Measurements from ENCODE around the gene DCT. TPM values are rescaled to one million over a fixed set of nuclear protein-coding genes. Genes with fewer than 3 reads are reported as not detected.
"Not testable (repeated sequence)": the region's sequence is repeated elsewhere in the genome, so short reads cannot be mapped to it uniquely, and the experiment has no call there.

Gene DCT
- total RNA-seq (0.44 TPM), polyA plus RNA-seq (under 1 TPM in 2 of 4 donors, not detected in 2; 0.08 to 0.10 TPM)

DNA sequence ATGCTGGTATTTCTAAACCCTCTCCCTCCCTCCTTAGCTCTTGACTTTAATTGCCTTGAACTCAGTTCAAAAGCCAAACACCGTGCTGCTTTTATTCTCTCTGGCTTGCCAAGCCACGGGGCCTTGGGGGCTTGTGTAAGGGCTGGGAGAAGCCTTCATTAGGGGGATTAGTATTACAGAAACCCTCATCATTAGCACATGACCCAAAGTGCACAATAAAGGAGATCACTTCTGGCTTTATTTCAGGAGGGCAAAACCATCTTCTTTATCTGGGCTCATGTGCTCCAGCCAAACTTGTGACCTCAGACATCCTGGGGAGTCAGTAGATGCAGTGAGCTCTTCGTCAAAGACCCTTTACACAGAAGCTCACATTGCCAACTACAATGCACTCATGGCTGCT lies at the start of gene DCT:
TSS of gene DCT (minus strand) at position 67 of the 400 bp plus-strand sequence. CDS start 427 bp downstream, outside the sequence.
- H3K27ac ChIP-seq (ENCODE audit: insufficient read depth, low read length, poor library complexity, severe bottlenecking) = no peak within 1 kb of the TSS
- peak within 1 kb of the TSS in 1 of 3 donors; percentile 28 for H3K27ac Mint-ChIP-seq
- peaks cover 0 to 2% (median 0%) of the 10 kb centered on the region in 4 donors for H3K4me1 Mint-ChIP-seq

DNA sequence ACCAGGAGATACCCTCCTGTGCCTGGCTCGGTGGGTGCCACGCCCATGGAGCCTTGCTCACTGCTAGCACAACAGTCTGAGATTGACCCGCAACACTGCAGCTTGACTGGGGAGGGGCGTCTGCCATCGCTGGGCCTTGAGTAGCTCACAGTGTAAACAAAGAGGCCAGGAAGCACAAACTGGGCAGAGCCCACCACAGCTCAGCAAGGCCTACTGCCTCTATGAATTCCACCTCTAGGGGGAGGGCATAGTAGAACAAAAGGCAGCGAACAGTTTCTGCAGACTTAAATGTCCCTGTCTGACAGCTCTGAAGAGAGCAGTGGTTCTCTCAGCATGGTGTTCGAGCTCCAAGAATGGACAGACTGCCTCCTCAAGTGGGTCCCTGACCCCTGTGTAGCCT lies 47.5 kb upstream of the DCT start:
- peaks cover 0 to 13% (median 2%) of the 10 kb centered on the region in 4 donors for H3K4me1 Mint-ChIP-seq
- not testable (repeated sequence) for H3K27me3 Mint-ChIP-seq; H3K27ac Mint-ChIP-seq; ATAC-seq (ENCODE audit: low read depth in 2 of 2); DNase-seq; H3K4me3 Mint-ChIP-seq; H3K36me3 ChIP-seq (ENCODE audit: control insufficient read depth, insufficient read depth, low read length); H3K27me3 ChIP-seq (ENCODE audit: control insufficient read depth, insufficient read depth, low read length); H3K4me3 ChIP-seq (ENCODE audit: low read depth, low read length); H3K4me1 ChIP-seq (ENCODE audit: control insufficient read depth, insufficient read depth, low read length, poor library complexity, severe bottlenecking); H3K27ac ChIP-seq (ENCODE audit: insufficient read depth, low read length, poor library complexity, severe bottlenecking); H3K9me3 ChIP-seq (ENCODE audit: control insufficient read depth in 2 of 2, low read length in 2 of 2)
- H3K9me3 Mint-ChIP-seq = peaks cover 0 to 10% (median 3%) of the 10 kb centered on the region in 7 donors
- peaks cover 13% of the 10 kb centered on the region for H3K36me3 Mint-ChIP-seq

More for the DNA sequence above, at the start of gene DCT:
- Mint-ChIP-seq H3K4me3 (no peak within 1 kb of the TSS), H3K36me3 (no peaks in the 10 kb centered on the region), H3K27me3 (no peaks in the 10 kb centered on the region), H3K9me3 (peaks cover 0 to 7% (median 0%) of the 10 kb centered on the region in 7 donors)
- Histone ChIP-seq H3K36me3 (ENCODE audit: control insufficient read depth, insufficient read depth, low read length) (no peaks in the 10 kb centered on the region), H3K4me3 (ENCODE audit: low read depth, low read length) (no peak within 1 kb of the TSS), H3K27me3 (ENCODE audit: control insufficient read depth, insufficient read depth, low read length) (no peaks in the 10 kb centered on the region), H3K4me1 (ENCODE audit: control insufficient read depth, insufficient read depth, low read length, poor library complexity, severe bottlenecking) (no peaks in the 10 kb centered on the region), H3K9me3 (ENCODE audit: control insufficient read depth in 2 of 2, low read length in 2 of 2) (no peaks in the 10 kb centered on the region)
- DNase-seq (no peak), ATAC-seq (ENCODE audit: low read depth in 2 of 2) (no peak)

DNA sequence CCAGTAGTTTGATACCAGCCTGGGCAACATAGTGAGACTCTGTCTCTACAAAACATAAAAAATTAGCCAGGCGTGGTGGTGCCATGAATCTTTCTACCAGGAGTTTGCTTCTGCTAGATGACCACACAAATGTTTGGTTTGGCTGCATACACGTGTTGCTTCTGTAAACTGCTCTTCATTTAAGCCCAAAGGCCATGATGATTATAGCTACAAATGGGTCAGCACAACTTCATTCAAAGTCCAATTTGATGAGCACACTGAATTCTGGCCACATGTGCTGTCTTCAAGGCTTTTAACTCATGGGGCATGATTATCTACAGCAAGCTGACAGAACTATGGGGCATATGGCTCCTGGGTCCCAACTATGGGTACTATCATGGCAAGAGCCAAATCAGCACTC lies 46.3 kb upstream of the DCT start:
- ATAC-seq (ENCODE audit: low read depth in 2 of 2) = no peak

DNA sequence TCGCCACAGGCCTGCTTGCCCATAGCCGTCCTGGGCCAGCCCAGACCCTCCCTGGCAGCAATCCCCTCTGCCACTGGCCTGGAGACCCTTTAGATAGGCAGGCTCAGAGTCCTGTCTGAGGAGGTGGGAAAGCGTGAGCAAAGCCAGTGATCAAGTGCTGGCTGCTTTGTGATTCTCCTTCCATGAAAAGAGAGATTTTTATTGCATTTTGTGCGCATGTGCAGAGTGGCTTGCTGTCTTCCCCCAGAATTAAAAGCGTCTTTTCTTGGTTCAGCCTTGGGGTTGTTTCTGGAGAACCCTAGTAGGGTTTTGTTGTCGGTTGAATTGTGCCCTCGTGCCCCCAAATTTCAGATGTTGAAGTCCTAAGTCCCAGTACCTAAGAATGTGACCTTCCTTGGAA lies 44.9 kb upstream of the DCT start:
- H3K27me3 Mint-ChIP-seq = peaks cover 4% of the 10 kb centered on the region
- Histone ChIP-seq H3K4me3 (ENCODE audit: low read depth, low read length) (no peak overlapping the region), H3K9me3 (ENCODE audit: control insufficient read depth in 2 of 2, low read length in 2 of 2) (no peaks in the 10 kb centered on the region), H3K4me1 (ENCODE audit: control insufficient read depth, insufficient read depth, low read length, poor library complexity, severe bottlenecking) (no peaks in the 10 kb centered on the region), H3K27me3 (ENCODE audit: control insufficient read depth, insufficient read depth, low read length) (no peaks in the 10 kb centered on the region), H3K36me3 (ENCODE audit: control insufficient read depth, insufficient read depth, low read length) (no peaks in the 10 kb centered on the region), H3K27ac (ENCODE audit: insufficient read depth, low read length, poor library complexity, severe bottlenecking) (no peak overlapping the region)
- peaks cover 0 to 11% (median 0%) of the 10 kb centered on the region in 4 donors for H3K4me1 Mint-ChIP-seq
- DNase-seq = no peak
- H3K9me3 Mint-ChIP-seq = peaks cover 0 to 6% (median 1%) of the 10 kb centered on the region in 7 donors
- ATAC-seq (ENCODE audit: low read depth in 2 of 2) = no peak
- H3K36me3 Mint-ChIP-seq = peaks cover 7% of the 10 kb centered on the region
- H3K4me3 Mint-ChIP-seq = no peak overlapping the region
- H3K27ac Mint-ChIP-seq = no peak overlapping the region

More for the DNA sequence above, 46.3 kb upstream of the DCT start:
- no peaks in the 10 kb centered on the region for H3K9me3 ChIP-seq (ENCODE audit: control insufficient read depth in 2 of 2, low read length in 2 of 2)
- Mint-ChIP-seq H3K9me3 (peaks cover 0 to 8% (median 1%) of the 10 kb centered on the region in 7 donors), H3K27me3 (peaks cover 4% of the 10 kb centered on the region), H3K4me1 (peaks cover 0 to 13% (median 0%) of the 10 kb centered on the region in 4 donors), H3K4me3 (no peak overlapping the region), H3K27ac (no peak overlapping the region), H3K36me3 (peaks cover 9% of the 10 kb centered on the region)
- H3K4me1 ChIP-seq (ENCODE audit: control insufficient read depth, insufficient read depth, low read length, poor library complexity, severe bottlenecking) = no peaks in the 10 kb centered on the region
- H3K27ac ChIP-seq (ENCODE audit: insufficient read depth, low read length, poor library complexity, severe bottlenecking) = no peak overlapping the region
- DNase-seq = no peak
- H3K27me3 ChIP-seq (ENCODE audit: control insufficient read depth, insufficient read depth, low read length) = no peaks in the 10 kb centered on the region
- no peak overlapping the region for H3K4me3 ChIP-seq (ENCODE audit: low read depth, low read length)
- H3K36me3 ChIP-seq (ENCODE audit: control insufficient read depth, insufficient read depth, low read length) = no peaks in the 10 kb centered on the region

DNA sequence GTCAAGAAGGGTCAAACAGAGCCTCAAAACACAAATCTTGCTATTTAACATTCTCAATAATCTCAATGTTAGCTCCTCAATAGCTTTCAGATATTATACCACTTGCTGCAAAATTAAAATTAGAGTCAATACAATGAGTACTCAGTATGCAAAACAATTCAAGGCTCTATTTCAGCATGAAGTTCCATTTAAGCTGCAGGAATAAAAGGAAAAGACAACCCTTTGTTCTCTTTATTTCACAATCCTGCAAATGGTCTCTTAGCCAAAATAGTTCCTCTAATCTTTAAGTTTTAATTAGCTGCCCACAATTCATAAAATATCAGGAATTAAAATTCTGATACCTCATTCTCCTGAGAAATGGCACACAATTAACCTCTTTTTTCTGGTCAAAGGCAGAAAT lies 40.5 kb upstream of the DCT start:
- DNase-seq (no peak), ATAC-seq (ENCODE audit: low read depth in 2 of 2) (no peak)
- Histone ChIP-seq H3K36me3 (ENCODE audit: control insufficient read depth, insufficient read depth, low read length) (no peaks in the 10 kb centered on the region), H3K27ac (ENCODE audit: insufficient read depth, low read length, poor library complexity, severe bottlenecking) (no peak overlapping the region), H3K4me3 (ENCODE audit: low read depth, low read length) (no peak overlapping the region), H3K27me3 (ENCODE audit: control insufficient read depth, insufficient read depth, low read length) (no peaks in the 10 kb centered on the region), H3K9me3 (ENCODE audit: control insufficient read depth in 2 of 2, low read length in 2 of 2) (no peaks in the 10 kb centered on the region), H3K4me1 (ENCODE audit: control insufficient read depth, insufficient read depth, low read length, poor library complexity, severe bottlenecking) (no peaks in the 10 kb centered on the region)
- Mint-ChIP-seq H3K27ac (no peak overlapping the region), H3K27me3 (peaks cover 7% of the 10 kb centered on the region), H3K36me3 (no peaks in the 10 kb centered on the region), H3K4me3 (no peak overlapping the region), H3K4me1 (peaks cover 0 to 16% (median 2%) of the 10 kb centered on the region in 4 donors), H3K9me3 (peaks cover 0 to 5% (median 2%) of the 10 kb centered on the region in 7 donors)

DNA sequence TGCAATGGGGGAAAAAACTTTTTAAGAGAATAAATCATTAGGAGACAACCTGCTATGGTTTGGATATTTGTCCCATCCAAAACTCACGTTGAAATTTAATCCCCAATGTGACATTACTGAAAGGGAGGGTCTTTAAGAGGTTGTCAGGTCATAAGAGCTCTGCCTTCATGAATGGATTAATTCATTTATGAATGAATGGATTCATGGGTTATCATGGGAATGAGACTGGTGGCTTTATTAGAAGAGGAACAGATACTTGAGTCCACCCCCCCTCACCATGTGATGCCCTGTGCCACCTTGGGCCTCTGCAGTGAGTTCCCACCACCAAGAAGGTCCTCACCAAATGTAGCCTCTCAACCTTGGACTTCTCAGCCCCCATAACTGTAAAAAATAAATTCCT lies 37.0 kb upstream of the DCT start:
- Mint-ChIP-seq H3K4me3 (no peak overlapping the region), H3K27me3 (peaks cover 8% of the 10 kb centered on the region), H3K27ac (no peak overlapping the region), H3K36me3 (no peaks in the 10 kb centered on the region), H3K9me3 (peaks cover 0 to 5% (median 0%) of the 10 kb centered on the region in 7 donors), H3K4me1 (peaks cover 0 to 8% (median 3%) of the 10 kb centered on the region in 4 donors)
- Histone ChIP-seq H3K27ac (ENCODE audit: insufficient read depth, low read length, poor library complexity, severe bottlenecking) (no peak overlapping the region), H3K4me3 (ENCODE audit: low read depth, low read length) (no peak overlapping the region), H3K4me1 (ENCODE audit: control insufficient read depth, insufficient read depth, low read length, poor library complexity, severe bottlenecking) (no peaks in the 10 kb centered on the region), H3K36me3 (ENCODE audit: control insufficient read depth, insufficient read depth, low read length) (no peaks in the 10 kb centered on the region), H3K9me3 (ENCODE audit: control insufficient read depth in 2 of 2, low read length in 2 of 2) (no peaks in the 10 kb centered on the region), H3K27me3 (ENCODE audit: control insufficient read depth, insufficient read depth, low read length) (no peaks in the 10 kb centered on the region)
- no peak for DNase-seq
- ATAC-seq (ENCODE audit: low read depth in 2 of 2) = no peak

DNA sequence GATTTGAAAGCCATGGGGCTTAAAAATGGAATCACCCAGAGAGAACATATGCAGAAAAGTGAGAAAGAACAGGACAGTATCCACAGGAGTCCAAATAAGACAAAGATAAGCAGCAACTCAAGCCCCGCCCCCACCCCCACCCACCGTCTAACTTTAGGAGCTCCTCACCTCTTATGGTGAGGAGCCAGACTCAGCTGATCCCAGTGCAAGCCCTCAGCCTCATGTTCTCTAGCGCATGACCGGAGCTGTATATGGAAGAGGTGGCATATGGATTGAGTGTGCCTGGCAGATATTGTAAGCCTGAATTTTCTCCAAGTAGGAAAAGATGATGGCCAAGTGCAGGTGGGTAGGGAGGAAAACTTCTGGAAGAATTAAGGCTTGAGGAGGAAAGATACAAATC lies 36.4 kb upstream of the DCT start:
- Mint-ChIP-seq H3K36me3 (peaks cover under 1% of the 10 kb centered on the region), H3K4me1 (peaks cover 0 to 8% (median 3%) of the 10 kb centered on the region in 4 donors), H3K9me3 (peaks cover 0 to 5% (median 0%) of the 10 kb centered on the region in 7 donors), H3K27ac (no peak overlapping the region), H3K27me3 (peaks cover 8% of the 10 kb centered on the region), H3K4me3 (no peak overlapping the region)
- DNase-seq (no peak), ATAC-seq (ENCODE audit: low read depth in 2 of 2) (no peak)
- H3K4me1 ChIP-seq (ENCODE audit: control insufficient read depth, insufficient read depth, low read length, poor library complexity, severe bottlenecking) = no peaks in the 10 kb centered on the region
- H3K9me3 ChIP-seq (ENCODE audit: control insufficient read depth in 2 of 2, low read length in 2 of 2) = no peaks in the 10 kb centered on the region
- H3K27ac ChIP-seq (ENCODE audit: insufficient read depth, low read length, poor library complexity, severe bottlenecking) = no peak overlapping the region
- H3K36me3 ChIP-seq (ENCODE audit: control insufficient read depth, insufficient read depth, low read length) = no peaks in the 10 kb centered on the region
- no peak overlapping the region for H3K4me3 ChIP-seq (ENCODE audit: low read depth, low read length)
- no peaks in the 10 kb centered on the region for H3K27me3 ChIP-seq (ENCODE audit: control insufficient read depth, insufficient read depth, low read length)

DNA sequence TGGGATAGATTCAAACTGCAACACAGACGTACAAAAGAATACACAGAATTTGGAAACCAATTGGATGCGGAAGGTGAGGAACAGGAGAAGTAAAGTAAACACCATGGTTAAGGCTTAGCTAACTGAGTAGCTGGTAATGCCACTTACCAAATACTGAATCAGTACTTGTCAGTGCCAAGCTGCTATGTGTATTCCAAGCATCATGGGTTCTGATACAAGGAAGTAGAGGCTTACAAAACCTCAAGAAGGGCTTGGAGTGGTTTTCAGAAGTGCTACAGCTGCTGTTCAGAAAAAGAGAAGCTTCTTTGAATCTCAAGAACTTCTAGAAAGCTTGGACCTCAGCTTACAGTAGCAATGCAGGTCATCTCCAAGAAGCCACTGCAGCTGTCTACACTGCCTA lies 35.9 kb upstream of the DCT start:
- peaks cover 0 to 12% (median 3%) of the 10 kb centered on the region in 4 donors for H3K4me1 Mint-ChIP-seq
- DNase-seq = no peak
- no peak for ATAC-seq (ENCODE audit: low read depth in 2 of 2)
- H3K4me1 ChIP-seq (ENCODE audit: control insufficient read depth, insufficient read depth, low read length, poor library complexity, severe bottlenecking) = no peaks in the 10 kb centered on the region
- H3K9me3 Mint-ChIP-seq = peaks cover 0 to 5% (median 0%) of the 10 kb centered on the region in 7 donors
- H3K27ac ChIP-seq (ENCODE audit: insufficient read depth, low read length, poor library complexity, severe bottlenecking) = no peak overlapping the region
- peaks cover 4% of the 10 kb centered on the region for H3K36me3 Mint-ChIP-seq
- no peaks in the 10 kb centered on the region for H3K9me3 ChIP-seq (ENCODE audit: control insufficient read depth in 2 of 2, low read length in 2 of 2)
- no peak overlapping the region for H3K27ac Mint-ChIP-seq
- no peak overlapping the region for H3K4me3 Mint-ChIP-seq
- H3K36me3 ChIP-seq (ENCODE audit: control insufficient read depth, insufficient read depth, low read length) = no peaks in the 10 kb centered on the region
- H3K27me3 ChIP-seq (ENCODE audit: control insufficient read depth, insufficient read depth, low read length) = no peaks in the 10 kb centered on the region
- H3K4me3 ChIP-seq (ENCODE audit: low read depth, low read length) = no peak overlapping the region
- peaks cover 8% of the 10 kb centered on the region for H3K27me3 Mint-ChIP-seq

Data from CD4-positive, CD25-positive, alpha-beta regulatory T cell (primary cell).